HEK293 (cell line): ENCODE measurements around the gene ARPC4.

Source experiments
- AEBP2 ChIP-seq: fragments of 450-650 bp; formaldehyde crosslinking; IDR thresholded peaks from 2 replicates; pipeline ENCODE4 v1.5.1; 2016; ENCODE audit warnings: missing biosample characterization, missing genetic modification characterization, borderline replicate concordance
- BCL11A ChIP-seq: fragments of 450-650 bp; formaldehyde crosslinking; IDR thresholded peaks from 2 replicates; pipeline ENCODE4 v1.5.1; 2016; ENCODE audit warnings: low read depth, missing biosample characterization, missing genetic modification characterization
- EGR2 ChIP-seq: fragments of 450-650 bp; formaldehyde crosslinking; IDR thresholded peaks from 2 replicates; pipeline ENCODE4 v1.5.1; 2016; ENCODE audit warnings: low read depth, missing biosample characterization, missing genetic modification characterization
- GFI1B ChIP-seq: fragments of 450-650 bp; formaldehyde crosslinking; IDR thresholded peaks from 2 replicates; pipeline ENCODE4 v1.5.1; 2016; ENCODE audit warnings: missing biosample characterization, missing genetic modification characterization
- GLI4 ChIP-seq: fragments of 450-650 bp; formaldehyde crosslinking; IDR thresholded peaks from 2 replicates; pipeline ENCODE4 v1.5.1; 2016; ENCODE audit warnings: missing biosample characterization, missing genetic modification characterization
- KLF17 ChIP-seq: fragments of 450-650 bp; formaldehyde crosslinking; IDR thresholded peaks from 2 replicates; pipeline ENCODE4 v1.5.1; 2016; ENCODE audit warnings: missing biosample characterization, missing genetic modification characterization
- PRDM4 ChIP-seq: fragments of 450-650 bp; formaldehyde crosslinking; IDR thresholded peaks from 2 replicates; pipeline ENCODE4 v1.5.1; 2017; ENCODE audit warnings: missing biosample characterization, missing genetic modification characterization
- SP3 ChIP-seq: fragments of 450-650 bp; formaldehyde crosslinking; IDR thresholded peaks from 2 replicates; pipeline ENCODE4 v1.5.1; 2016; ENCODE audit warnings: missing biosample characterization, missing genetic modification characterization
- TCF7L2 ChIP-seq: IDR thresholded peaks from 2 replicates; pipeline ENCODE4 v1.6.1; 2011; ENCODE audit warnings: low read depth, mild to moderate bottlenecking, inconsistent platforms, low read length, moderate library complexity, borderline replicate concordance
- ZBTB1 ChIP-seq: fragments of 450-650 bp; formaldehyde crosslinking; IDR thresholded peaks from 2 replicates; pipeline ENCODE4 v1.5.1; 2016; ENCODE audit warnings: missing biosample characterization, missing genetic modification characterization
- ZBTB10 ChIP-seq: fragments of 450-650 bp; formaldehyde crosslinking; IDR thresholded peaks from 2 replicates; pipeline ENCODE4 v1.5.1; 2016; ENCODE audit warnings: missing biosample characterization, missing genetic modification characterization
- ZBTB48 ChIP-seq: fragments of 450-650 bp; formaldehyde crosslinking; IDR thresholded peaks from 2 replicates; pipeline ENCODE4 v1.5.1; 2016; ENCODE audit warnings: missing biosample characterization, missing genetic modification characterization
- ZNF23 ChIP-seq: fragments of 450-650 bp; formaldehyde crosslinking; IDR thresholded peaks from 2 replicates; pipeline ENCODE4 v1.5.1; 2016; ENCODE audit warnings: missing biosample characterization, missing genetic modification characterization, borderline replicate concordance
- ZNF239 ChIP-seq: fragments of 450-650 bp; formaldehyde crosslinking; IDR thresholded peaks from 2 replicates; pipeline ENCODE4 v1.5.1; 2016; ENCODE audit warnings: missing biosample characterization, missing genetic modification characterization
- ZNF292 ChIP-seq: fragments of 450-650 bp; formaldehyde crosslinking; IDR thresholded peaks from 2 replicates; pipeline ENCODE4 v1.5.1; 2016; ENCODE audit warnings: low read depth, missing biosample characterization, missing genetic modification characterization, borderline replicate concordance
- ZNF324 ChIP-seq: fragments of 450-650 bp; formaldehyde crosslinking; IDR thresholded peaks from 2 replicates; pipeline ENCODE4 v1.5.1; 2016; ENCODE audit warnings: missing biosample characterization, missing genetic modification characterization
- ZNF362 ChIP-seq: fragments of 450-650 bp; formaldehyde crosslinking; IDR thresholded peaks from 2 replicates; pipeline ENCODE4 v1.5.1; 2016; ENCODE audit warnings: missing biosample characterization, missing genetic modification characterization
- ZNF366 ChIP-seq: fragments of 450-650 bp; formaldehyde crosslinking; conservative IDR thresholded peaks from 2 replicates; pipeline ENCODE4 v1.5.1; 2016; ENCODE audit warnings: missing biosample characterization, missing genetic modification characterization
- ZNF394 ChIP-seq: fragments of 450-650 bp; formaldehyde crosslinking; IDR thresholded peaks from 2 replicates; pipeline ENCODE4 v1.5.1; 2016; ENCODE audit warnings: missing biosample characterization, missing genetic modification characterization, mild to moderate bottlenecking, moderate library complexity, borderline replicate concordance
- ZNF501 ChIP-seq: fragments of 450-650 bp; formaldehyde crosslinking; IDR thresholded peaks from 2 replicates; pipeline ENCODE4 v1.5.1; 2016; ENCODE audit warnings: missing biosample characterization, missing genetic modification characterization
- ZNF580 ChIP-seq: fragments of 450-650 bp; formaldehyde crosslinking; IDR thresholded peaks from 2 replicates; pipeline ENCODE4 v1.5.1; 2016; ENCODE audit warnings: missing biosample characterization, missing genetic modification characterization
- ZNF629 ChIP-seq: fragments of 450-650 bp; formaldehyde crosslinking; IDR thresholded peaks from 2 replicates; pipeline ENCODE4 v1.5.1; 2017; ENCODE audit warnings: missing biosample characterization, missing genetic modification characterization
- ZNF639 ChIP-seq: fragments of 450-650 bp; formaldehyde crosslinking; IDR thresholded peaks from 2 replicates; pipeline ENCODE4 v1.5.1; 2016; ENCODE audit warnings: missing biosample characterization, missing genetic modification characterization
- ZNF76 ChIP-seq: fragments of 450-650 bp; formaldehyde crosslinking; IDR thresholded peaks from 2 replicates; pipeline ENCODE4; 2016; ENCODE audit warnings: low read depth, missing biosample characterization, missing genetic modification characterization, borderline replicate concordance
- ZNF843 ChIP-seq: fragments of 450-650 bp; formaldehyde crosslinking; IDR thresholded peaks from 2 replicates; pipeline ENCODE4 v1.5.1; 2016; ENCODE audit warnings: missing biosample characterization, missing genetic modification characterization
- ZSCAN18 ChIP-seq: fragments of 450-650 bp; formaldehyde crosslinking; IDR thresholded peaks from 2 replicates; pipeline ENCODE4 v1.5.1; 2016; ENCODE audit warnings: missing biosample characterization, missing genetic modification characterization

ARPC4 gene

GRCh38 chr3:9792405-9793160 lies at the start of gene ARPC4, which contains the start of gene TADA3 (continued):
- TF ChIP-seq ZNF501 (tag by site-specific recombination) (peak; percentile 75), AEBP2 (tag by site-specific recombination) (no peak), ZNF239 (tag by site-specific recombination) (no peak), ZNF843 (tag by site-specific recombination) (no peak; the same call in none of the 2 replicates), ZNF23 (no peak), ZNF366 (peak; percentile 49), ZSCAN18 (tag by site-specific recombination) (no peak), ZNF629 (tag by site-specific recombination) (peak; percentile 63), ZNF362 (no peak), GLI4 (tag by site-specific recombination) (no peak), ZNF394 (peak; percentile 68; the same call in 1 of the 2 replicates), BCL11A (tag by site-specific recombination) (no peak), PRDM4 (tag by site-specific recombination) (peak; percentile 34; the same call in 1 of the 2 replicates), ZNF292 (tag by site-specific recombination) (no peak), ZBTB1 (tag by site-specific recombination) (no peak), GFI1B (tag by site-specific recombination) (no peak), ZNF580 (tag by site-specific recombination) (peak; percentile 89), ZNF76 (tag by site-specific recombination) (peak; percentile 32; the same call in 1 of the 2 replicates), ZBTB48 (tag by site-specific recombination) (peak; percentile 35; the same call in 1 of the 2 replicates), SP3 (peak; percentile 96), ZNF639 (tag by site-specific recombination) (peak; percentile 59; the same call in 1 of the 2 replicates), EGR2 (tag by site-specific recombination) (peak; percentile 97), KLF17 (tag by site-specific recombination) (0 out of 2 replicates have a peak, but pooled peaks have one; percentile 58), ZNF324 (tag by site-specific recombination) (peak; percentile 74), TCF7L2 (0 out of 2 replicates have a peak, but pooled peaks have one; percentile 16), ZBTB10 (tag by site-specific recombination) (peak; percentile 88)
